Measurements from ENCODE around the gene PARD3. TPM values are rescaled to one million over a fixed set of nuclear protein-coding genes. Genes with fewer than 3 reads are reported as not detected.

PARD3 gene
- 1 to 10 TPM; 2.2 to 2.8 TPM for total RNA-seq

DNA sequence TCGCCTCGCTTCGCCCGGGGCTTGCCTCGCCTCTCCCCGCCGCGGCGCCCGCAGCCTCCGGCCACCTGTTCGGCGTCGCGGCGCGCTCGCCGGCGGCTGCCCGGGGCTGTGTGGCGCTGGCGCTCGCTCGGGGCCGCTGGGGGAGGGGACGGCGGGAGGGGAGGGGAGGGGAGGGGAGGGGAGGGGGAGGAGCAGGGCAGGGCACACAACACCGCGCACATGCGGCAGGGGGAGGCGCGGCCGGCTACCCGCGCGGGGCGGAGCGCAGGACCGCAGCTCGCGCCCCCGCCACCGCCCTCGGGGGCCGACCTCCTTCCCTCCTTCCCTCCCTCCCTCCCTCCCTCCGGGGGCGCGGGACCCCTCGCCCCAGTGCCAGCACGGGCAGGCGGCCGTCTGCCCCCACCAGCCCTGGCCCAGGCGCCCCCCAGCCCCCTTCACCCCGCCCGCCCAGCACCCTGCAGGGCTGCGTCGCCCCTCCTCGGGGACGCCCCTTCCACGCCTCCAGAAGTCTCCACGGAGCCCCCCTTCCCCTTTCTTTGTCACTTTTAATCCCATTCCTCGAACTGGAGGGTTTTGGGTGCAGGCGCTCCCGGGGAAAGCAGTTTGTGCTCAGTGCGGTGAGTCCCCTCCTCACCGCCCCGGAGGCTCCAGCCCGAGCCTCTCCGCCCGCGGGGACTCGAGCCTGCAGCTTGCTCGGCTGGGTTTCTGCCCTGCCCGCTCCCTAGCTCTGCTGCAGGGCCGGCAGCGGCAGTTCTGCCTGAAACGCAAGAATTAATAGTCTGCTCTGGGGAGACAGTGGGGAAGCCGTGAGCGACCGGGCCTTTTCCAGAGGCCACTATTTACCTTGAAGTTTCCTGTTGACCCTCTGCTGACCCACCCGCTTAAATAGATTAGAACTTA, at the start of gene PARD3:
Gene PARD3 (minus strand): TSS at position 112 of the 900 bp plus-strand sequence. CDS start 301 bp downstream, outside the sequence.
- Mint-ChIP-seq H3K27me3 (peaks cover 54% of the 10 kb centered on the region), H3K9me3 (ENCODE audit: low read depth) (no peaks in the 10 kb centered on the region), H3K36me3 (ENCODE audit: low read depth) (no peaks in the 10 kb centered on the region), H3K27ac (no peak within 1 kb of the TSS), H3K4me3 (peak within 1 kb of the TSS; percentile 50), H3K4me1 (peaks cover 7% of the 10 kb centered on the region)
- intact Hi-C loops (cut with DNase I, micrococcal nuclease): no loop called here
- CTCF ChIA-PET: no interaction called here
- DNase-seq (peak; percentile 62), ATAC-seq (peak; percentile 72)
- POLR2A ChIA-PET: no interaction called here

GRCh38 chr10:34864149-34865067, 49.3 kb upstream of the PARD3 start:
- ATAC-seq: no peak
- POLR2A ChIA-PET: no interaction called here
- peaks cover 8% of the 10 kb centered on the region for H3K4me1 Mint-ChIP-seq
- peaks cover 3% of the 10 kb centered on the region for H3K27me3 Mint-ChIP-seq
- CTCF ChIA-PET: interaction anchor here (0.6 kb wide), 1 partner anchor 283 kb away, joined by 3 read pairs; no protein-coding TSS in a partner anchor
- intact Hi-C loops (cut with DNase I, micrococcal nuclease): no loop called here
- H3K4me3 Mint-ChIP-seq: no peak overlapping the region
- H3K36me3 Mint-ChIP-seq (ENCODE audit: low read depth): no peaks in the 10 kb centered on the region
- H3K27ac Mint-ChIP-seq: no peak overlapping the region
- no peak for DNase-seq
- no peaks in the 10 kb centered on the region for H3K9me3 Mint-ChIP-seq (ENCODE audit: low read depth)

- H3K9me3 Mint-ChIP-seq (ENCODE audit: low read depth): no peaks in the 10 kb centered on the region
- CTCF ChIA-PET: interaction anchor here (0.7 kb wide), 1 partner anchor 865 kb away, joined by 4 read pairs; no protein-coding TSS in a partner anchor
- no peaks in the 10 kb centered on the region for H3K4me1 Mint-ChIP-seq
- no peak for DNase-seq
- POLR2A ChIA-PET: interaction anchor here (0.6 kb wide), 1 partner anchor 38 kb away, joined by 3 read pairs; no protein-coding TSS in a partner anchor
- no peaks in the 10 kb centered on the region for H3K36me3 Mint-ChIP-seq (ENCODE audit: low read depth)
- no peak overlapping the region for H3K4me3 Mint-ChIP-seq
- no peak for ATAC-seq
- H3K27me3 Mint-ChIP-seq: peaks cover 3% of the 10 kb centered on the region
- intact Hi-C loops (cut with DNase I, micrococcal nuclease): no loop called here
- H3K27ac Mint-ChIP-seq: no peak overlapping the region
Observed at GRCh38 chr10:34862892-34863291, 47.8 kb upstream of the PARD3 start.

GRCh38 chr10:34861293-34862021, 46.4 kb upstream of the PARD3 start:
- Mint-ChIP-seq H3K27ac (no peak overlapping the region), H3K27me3 (peaks cover 5% of the 10 kb centered on the region), H3K4me3 (no peak overlapping the region), H3K4me1 (no peaks in the 10 kb centered on the region), H3K9me3 (ENCODE audit: low read depth) (no peaks in the 10 kb centered on the region), H3K36me3 (ENCODE audit: low read depth) (no peaks in the 10 kb centered on the region)
- CTCF ChIA-PET: interaction anchor here (0.5 to 0.7 kb wide), 2 partner anchors 157 to 334 kb away, joined by 3 to 4 read pairs; no protein-coding TSS in a partner anchor
- intact Hi-C loops (cut with DNase I, micrococcal nuclease): no loop called here
- no peak for ATAC-seq
- POLR2A ChIA-PET: no interaction called here
- DNase-seq: no peak

- Mint-ChIP-seq H3K36me3 (ENCODE audit: low read depth) (no peaks in the 10 kb centered on the region), H3K9me3 (ENCODE audit: low read depth) (no peaks in the 10 kb centered on the region), H3K27me3 (peaks cover 4% of the 10 kb centered on the region), H3K4me3 (no peak overlapping the region), H3K4me1 (no peaks in the 10 kb centered on the region), H3K27ac (no peak overlapping the region)
- ATAC-seq: no peak
- intact Hi-C loops (cut with DNase I, micrococcal nuclease): no loop called here
- DNase-seq: no peak
- CTCF ChIA-PET: no interaction called here
- POLR2A ChIA-PET: no interaction called here
Observed at GRCh38 chr10:34859170-34859569, 44.1 kb upstream of the PARD3 start.

GRCh38 chr10:34858003-34858402, 42.9 kb upstream of the PARD3 start:
- H3K36me3 Mint-ChIP-seq (ENCODE audit: low read depth): no peaks in the 10 kb centered on the region
- CTCF ChIA-PET: interaction anchor here (0.5 to 1.3 kb wide), 2 partner anchors 14 to 308 kb away, joined by 3 to 4 read pairs; no protein-coding TSS in a partner anchor

GRCh38 chr10:34854147-34854601, 39.1 kb upstream of the PARD3 start:
- H3K4me1 Mint-ChIP-seq: no peaks in the 10 kb centered on the region
- CTCF ChIA-PET: no interaction called here
- H3K9me3 Mint-ChIP-seq (ENCODE audit: low read depth): no peaks in the 10 kb centered on the region
- no peaks in the 10 kb centered on the region for H3K36me3 Mint-ChIP-seq (ENCODE audit: low read depth)
- no peak overlapping the region for H3K4me3 Mint-ChIP-seq
- H3K27me3 Mint-ChIP-seq: peaks cover 4% of the 10 kb centered on the region
- intact Hi-C loops (cut with DNase I, micrococcal nuclease): no loop called here
- DNase-seq (no peak), ATAC-seq (no peak)
- H3K27ac Mint-ChIP-seq: no peak overlapping the region
- POLR2A ChIA-PET: no interaction called here

More at GRCh38 chr10:34858003-34858402, 42.9 kb upstream of the PARD3 start:
- Mint-ChIP-seq H3K27ac (no peak overlapping the region), H3K4me3 (no peak overlapping the region), H3K27me3 (peaks cover 4% of the 10 kb centered on the region), H3K9me3 (ENCODE audit: low read depth) (no peaks in the 10 kb centered on the region), H3K4me1 (no peaks in the 10 kb centered on the region)
- no peak for ATAC-seq
- POLR2A ChIA-PET: no interaction called here
- intact Hi-C loops (cut with DNase I, micrococcal nuclease): no loop called here
- DNase-seq: no peak

DNA sequence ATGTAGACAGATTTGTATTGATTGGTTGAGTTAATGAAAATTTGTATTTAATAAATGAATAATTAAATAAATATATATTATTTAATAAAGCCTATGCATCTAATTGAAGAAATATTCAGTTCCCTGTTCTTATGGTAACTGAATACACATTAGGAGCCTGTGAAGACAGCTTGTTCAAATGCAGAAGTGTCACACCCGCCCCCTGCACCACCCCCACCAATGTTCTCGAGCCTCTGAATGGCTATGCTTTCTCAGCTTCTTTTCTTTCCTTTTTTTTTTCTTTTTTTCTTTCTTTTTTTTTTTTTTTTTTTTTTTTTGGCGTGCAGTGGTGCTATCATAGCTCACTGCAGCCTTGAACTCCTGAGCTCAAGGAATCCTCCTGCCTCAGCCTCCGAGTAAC, 38.3 kb upstream of the PARD3 start:
- DNase-seq (no peak), ATAC-seq (no peak)
- ChIA-PET CTCF (no interaction called here), POLR2A (no interaction called here)
- intact Hi-C loops (cut with DNase I, micrococcal nuclease): no loop called here
- H3K9me3 Mint-ChIP-seq (ENCODE audit: low read depth): no peaks in the 10 kb centered on the region
- no peaks in the 10 kb centered on the region for H3K36me3 Mint-ChIP-seq (ENCODE audit: low read depth)
- peaks cover 4% of the 10 kb centered on the region for H3K27me3 Mint-ChIP-seq
- H3K27ac Mint-ChIP-seq: no peak overlapping the region
- H3K4me3 Mint-ChIP-seq: no peak overlapping the region
- no peaks in the 10 kb centered on the region for H3K4me1 Mint-ChIP-seq

GRCh38 chr10:34850558-34850957, 35.5 kb upstream of the PARD3 start:
- POLR2A ChIA-PET: no interaction called here
- H3K27me3 Mint-ChIP-seq: no peaks in the 10 kb centered on the region
- intact Hi-C loops (cut with DNase I, micrococcal nuclease): no loop called here

GRCh38 chr10:34850036-34850435, 34.9 kb upstream of the PARD3 start:
- ChIA-PET CTCF (interaction anchor here (1.0 kb wide), 1 partner anchor 13 kb away, joined by 3 read pairs; no protein-coding TSS in a partner anchor), POLR2A (no interaction called here)
- Mint-ChIP-seq H3K9me3 (ENCODE audit: low read depth) (no peaks in the 10 kb centered on the region), H3K27ac (no peak overlapping the region), H3K36me3 (ENCODE audit: low read depth) (no peaks in the 10 kb centered on the region), H3K27me3 (no peaks in the 10 kb centered on the region), H3K4me1 (no peaks in the 10 kb centered on the region), H3K4me3 (no peak overlapping the region)
- no peak for ATAC-seq
- intact Hi-C loops (cut with DNase I, micrococcal nuclease): no loop called here
- no peak for DNase-seq

More at GRCh38 chr10:34850558-34850957, 35.5 kb upstream of the PARD3 start:
- ATAC-seq (no peak), DNase-seq (no peak)
- CTCF ChIA-PET: interaction anchor here (1.0 kb wide), 1 partner anchor 13 kb away, joined by 3 read pairs; no protein-coding TSS in a partner anchor
- no peak overlapping the region for H3K27ac Mint-ChIP-seq
- no peak overlapping the region for H3K4me3 Mint-ChIP-seq
- H3K4me1 Mint-ChIP-seq: no peaks in the 10 kb centered on the region
- no peaks in the 10 kb centered on the region for H3K36me3 Mint-ChIP-seq (ENCODE audit: low read depth)
- no peaks in the 10 kb centered on the region for H3K9me3 Mint-ChIP-seq (ENCODE audit: low read depth)

DNA sequence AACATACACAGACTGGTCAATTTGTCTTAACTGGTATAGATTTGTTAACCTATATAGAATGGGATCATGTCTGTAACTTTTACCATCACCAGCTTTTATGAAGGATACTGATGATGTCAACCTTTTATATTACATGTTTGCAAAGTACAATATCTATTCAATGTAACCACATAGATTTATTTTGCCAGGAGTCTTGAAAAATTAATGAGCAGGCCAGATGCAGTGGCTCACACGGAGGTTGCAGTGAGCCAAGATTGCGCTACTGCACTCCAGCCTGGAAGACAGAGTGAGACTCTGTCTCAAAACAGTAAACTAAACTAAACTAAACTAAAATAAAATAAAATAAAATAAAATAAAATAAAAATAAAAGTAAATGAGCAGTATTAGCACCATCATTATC, 30.0 kb upstream of the PARD3 start:
- H3K4me1 Mint-ChIP-seq: no peaks in the 10 kb centered on the region
- H3K36me3 Mint-ChIP-seq (ENCODE audit: low read depth): no peaks in the 10 kb centered on the region
- H3K9me3 Mint-ChIP-seq (ENCODE audit: low read depth): no peaks in the 10 kb centered on the region
- no peak overlapping the region for H3K4me3 Mint-ChIP-seq
- ATAC-seq: no peak
- no peaks in the 10 kb centered on the region for H3K27me3 Mint-ChIP-seq
- no peak overlapping the region for H3K27ac Mint-ChIP-seq
- CTCF ChIA-PET: no interaction called here
- POLR2A ChIA-PET: no interaction called here
- intact Hi-C loops (cut with DNase I, micrococcal nuclease): no loop called here
- no peak for DNase-seq

All from activated CD4-positive, alpha-beta T cell treated with anti-CD3 and anti-CD28 coated beads for 36 hours (primary cell).